H4 (cell line): ENCODE data around the gene SUSD1. TPM values are rescaled to one million over a fixed set of nuclear protein-coding genes. Genes with fewer than 3 reads are reported as not detected.
"Not testable (repeated sequence)": the region's sequence is repeated elsewhere in the genome, so short reads cannot be mapped to it uniquely, and the experiment has no call there.

Source experiments
- DNase-seq: peaks from one replicate; pipeline ENCODE4 v3.0.0-alpha.2; 2015; ENCODE audit warnings: low spot score
- total RNA-seq: library from RNA; depleted of rRNA; stranded (reverse); fragments of >200 nt; shearing (Covaris generic); gene quantifications from 2 replicates; pipeline ENCODE4 v1.2.3, GENCODE V29; 2014; rRNA removed

SUSD1 gene
- 0.89 and 1.8 TPM in 2 replicates for total RNA-seq

DNA sequence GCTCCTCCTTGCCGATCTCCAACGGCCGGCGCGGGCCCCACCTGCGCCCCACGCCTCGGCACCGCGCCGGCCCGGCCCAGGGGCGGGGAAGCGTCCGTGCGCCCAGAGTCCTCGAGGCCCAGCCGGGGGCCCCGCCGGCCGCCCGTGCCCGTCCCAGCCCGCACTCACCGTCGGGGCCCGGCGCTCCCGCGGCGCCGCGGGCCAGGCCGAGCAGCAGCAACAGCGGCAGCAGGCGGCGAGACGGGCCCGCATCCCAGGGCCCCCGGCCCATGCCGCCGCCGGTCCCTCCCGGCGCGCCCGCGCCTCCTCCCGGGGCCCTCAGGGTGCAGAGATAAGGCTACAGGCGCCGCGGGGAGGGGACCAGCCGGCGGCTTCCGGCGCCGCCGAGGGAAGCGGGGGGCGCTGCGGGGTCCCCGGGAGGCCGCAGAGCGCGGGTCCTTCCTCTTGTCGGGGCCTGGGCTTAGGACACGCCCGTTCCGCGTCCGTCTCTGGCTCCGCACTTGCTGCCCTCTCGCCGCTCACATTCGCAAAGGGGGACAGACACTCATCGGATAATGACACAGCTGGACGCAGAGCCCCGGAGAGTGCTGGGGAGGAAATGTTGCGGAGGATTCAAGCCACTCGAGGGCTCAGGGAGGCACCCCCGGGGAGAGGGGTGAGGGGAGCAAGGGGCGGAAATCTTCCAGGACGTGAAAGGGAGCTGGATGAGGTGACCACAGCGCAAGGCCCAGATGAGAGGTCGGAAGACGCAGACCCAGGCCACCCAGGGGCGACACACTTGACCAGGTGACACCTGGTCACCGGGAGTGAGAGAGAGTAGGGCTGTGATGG lies at the start of gene SUSD1:
Gene SUSD1 (minus strand): TSS at position 333 of the 831 bp plus-strand sequence. CDS start 62 bp downstream, at position 271.
- no peak for DNase-seq

DNA sequence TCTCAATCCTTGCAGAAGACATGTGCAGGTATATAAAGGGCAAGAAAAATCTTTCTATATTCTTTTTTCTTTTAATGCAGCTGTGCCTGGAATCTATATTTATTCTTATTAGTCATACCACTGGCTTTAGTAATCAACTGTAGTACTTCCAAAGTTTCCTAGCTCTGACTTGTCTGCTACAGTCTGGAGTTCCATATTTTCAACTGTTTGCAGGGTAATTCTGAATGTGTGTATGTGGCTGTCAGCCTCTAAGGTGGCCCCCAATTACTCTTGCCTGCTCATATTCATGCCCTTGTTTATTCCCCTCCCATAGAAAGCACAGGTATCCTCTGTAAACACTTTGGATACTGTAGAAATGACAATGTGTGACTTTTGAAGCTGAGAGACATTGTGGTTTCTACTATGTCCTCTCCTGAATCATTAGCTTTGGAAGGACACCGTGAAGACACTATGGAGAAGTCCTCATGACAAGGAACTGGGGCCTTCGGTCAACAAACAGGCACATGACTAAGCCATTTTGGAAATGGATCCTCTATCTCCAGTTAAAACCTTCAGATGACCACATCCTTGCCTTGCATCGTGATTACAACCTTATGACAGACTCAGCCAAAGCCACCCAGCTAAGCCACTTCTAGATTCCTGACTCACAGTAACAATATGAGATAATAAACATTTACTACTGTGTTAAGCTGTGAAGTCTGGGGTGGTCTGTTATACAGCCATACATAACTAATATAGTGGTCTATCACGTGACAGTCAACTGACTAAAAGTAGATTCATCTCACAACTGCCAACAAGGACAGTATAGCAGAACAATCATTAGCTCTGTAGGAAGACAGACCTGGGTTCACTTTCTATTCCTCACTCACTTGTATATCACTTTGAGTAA lies 49.5 kb upstream of the SUSD1 start:
- no peak for DNase-seq

DNA sequence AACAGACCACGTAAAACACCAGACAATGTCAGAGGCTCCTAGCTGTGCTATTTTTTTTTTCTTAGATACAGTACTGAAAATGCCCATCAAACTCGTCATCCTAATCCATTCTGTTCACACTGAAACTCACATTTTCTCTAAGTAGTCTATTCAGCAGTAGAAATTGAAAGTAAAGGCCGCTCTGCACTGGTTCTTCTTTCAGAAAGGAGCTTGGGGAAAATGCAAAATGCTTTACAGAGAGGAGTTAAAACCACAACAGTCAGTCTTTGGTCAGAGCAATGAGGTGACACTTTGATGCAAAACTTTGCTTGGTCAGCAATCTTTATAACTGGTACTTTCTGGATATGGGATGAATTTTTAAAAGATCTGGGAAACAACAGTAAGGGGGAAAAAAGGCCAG lies 43.8 kb upstream of the SUSD1 start:
- no peak for DNase-seq

DNA sequence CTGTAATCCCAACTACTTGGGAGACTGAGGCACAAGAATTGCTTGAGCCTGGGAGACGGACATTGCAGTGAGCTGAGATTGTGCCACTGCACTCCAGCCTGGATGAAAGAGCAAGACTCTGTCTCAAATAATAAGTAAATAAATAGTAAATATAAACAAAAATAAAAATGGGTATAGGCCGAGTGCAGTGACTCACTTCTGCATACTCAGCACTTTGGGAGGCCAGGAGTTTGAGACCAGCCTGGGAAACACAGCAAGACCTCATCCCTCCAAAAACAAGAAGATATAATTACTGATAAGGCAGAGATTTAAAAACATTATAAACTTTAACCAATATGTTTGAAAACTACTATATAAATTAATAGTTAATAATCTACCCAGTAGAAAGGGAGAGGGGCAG lies 37.8 kb upstream of the SUSD1 start:
- DNase-seq = no peak

DNA sequence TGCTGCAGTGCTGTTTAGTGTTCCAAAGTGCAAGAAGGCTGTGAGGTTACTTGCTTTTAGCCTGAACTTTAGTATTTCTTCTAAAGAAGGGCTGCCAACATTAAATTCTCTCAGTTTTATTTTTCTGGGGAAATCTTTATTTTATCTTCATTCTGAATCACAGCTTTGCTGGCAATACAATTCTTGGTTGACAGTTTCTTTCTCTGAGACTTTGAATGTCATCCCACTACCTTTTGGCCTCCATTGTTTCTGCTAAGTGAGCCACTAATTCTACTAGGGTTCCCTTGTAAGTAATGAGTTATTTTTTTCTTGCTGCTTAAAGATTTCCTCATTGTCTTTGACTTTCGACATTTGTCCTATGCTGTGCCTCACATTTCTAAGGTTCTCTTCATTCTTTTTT lies 32.4 kb upstream of the SUSD1 start:
- no peak for DNase-seq

DNA sequence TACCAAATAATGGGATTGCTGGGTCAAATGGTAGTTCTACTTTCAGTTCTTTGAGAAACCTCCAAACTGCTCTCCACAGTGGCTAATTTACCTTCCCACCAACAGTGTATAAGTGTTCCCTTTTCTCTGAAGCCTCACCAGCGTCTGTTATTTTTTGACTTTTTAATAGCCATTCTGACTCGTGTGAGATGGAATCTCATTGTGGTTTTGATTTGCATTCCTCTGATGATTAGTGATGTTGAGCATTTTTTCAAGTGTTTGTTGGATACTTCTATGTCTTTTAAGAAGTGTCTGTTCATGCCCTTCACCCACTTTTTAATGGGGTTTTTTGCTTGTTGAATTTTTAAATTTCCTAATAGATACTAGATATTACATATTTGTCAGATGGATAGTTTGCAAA lies 28.4 kb upstream of the SUSD1 start:
- DNase-seq = no peak

DNA sequence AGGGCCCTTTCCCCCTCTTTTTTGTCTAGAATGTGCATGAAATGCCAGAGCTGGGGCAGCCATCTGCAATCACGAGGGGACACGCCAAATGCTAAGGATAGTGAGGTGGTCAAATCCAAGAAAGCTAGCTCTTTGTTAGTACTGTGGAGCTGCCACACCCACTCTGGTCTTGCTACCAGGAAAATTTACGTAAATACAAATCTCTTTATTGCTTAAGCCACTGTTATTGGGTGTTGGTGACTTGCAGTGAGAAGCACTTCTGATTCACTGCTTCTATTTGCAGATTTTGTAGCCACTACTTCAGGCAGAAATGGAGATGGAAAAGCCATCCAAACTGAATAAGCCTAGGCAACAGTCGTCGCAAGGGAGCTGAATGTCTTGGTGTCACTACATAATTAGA lies 25.6 kb upstream of the SUSD1 start:
- DNase-seq = no peak

DNA sequence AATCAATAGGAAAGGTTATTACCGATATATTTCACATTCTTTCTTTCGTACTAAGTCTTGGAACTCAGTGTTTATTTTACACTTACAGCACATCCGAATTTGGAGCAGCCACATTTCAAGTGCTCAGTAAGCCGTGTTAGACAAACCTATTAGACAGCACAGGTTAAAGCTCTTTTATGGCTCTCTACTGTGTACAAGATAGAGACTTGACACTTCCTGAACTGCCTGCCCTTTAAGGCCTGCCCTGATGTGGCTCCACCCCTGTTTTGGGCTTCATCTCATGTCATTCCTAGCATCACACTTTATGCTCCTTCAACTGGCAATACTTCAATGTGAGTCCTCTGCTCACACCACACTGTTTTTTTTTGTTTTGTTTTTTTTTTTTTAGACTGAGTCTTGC lies 23.5 kb upstream of the SUSD1 start:
- DNase-seq = no peak

DNA sequence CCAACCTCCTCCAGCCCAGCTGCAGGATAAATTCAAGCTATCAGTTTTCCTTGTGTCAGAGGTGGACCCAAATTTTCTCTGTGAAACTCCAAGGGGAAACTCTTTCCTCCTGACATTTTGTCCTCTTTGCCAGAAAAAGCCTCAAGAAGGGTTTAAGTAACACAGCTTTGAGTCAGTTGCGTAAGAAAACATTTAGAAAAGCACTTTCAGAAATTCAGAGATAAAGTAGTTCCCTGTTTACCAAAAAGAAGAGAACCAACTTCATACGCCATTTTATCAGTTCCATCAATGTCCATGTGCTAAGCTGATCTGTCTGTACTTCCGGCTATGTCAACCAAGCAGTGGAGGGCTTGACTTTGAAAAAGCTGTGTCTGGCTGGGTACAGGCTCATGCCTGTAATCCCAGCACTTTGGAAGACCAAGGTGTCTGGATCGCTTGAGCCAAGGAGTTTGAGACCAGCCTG lies 19.9 kb upstream of the SUSD1 start:
- no peak for DNase-seq

DNA sequence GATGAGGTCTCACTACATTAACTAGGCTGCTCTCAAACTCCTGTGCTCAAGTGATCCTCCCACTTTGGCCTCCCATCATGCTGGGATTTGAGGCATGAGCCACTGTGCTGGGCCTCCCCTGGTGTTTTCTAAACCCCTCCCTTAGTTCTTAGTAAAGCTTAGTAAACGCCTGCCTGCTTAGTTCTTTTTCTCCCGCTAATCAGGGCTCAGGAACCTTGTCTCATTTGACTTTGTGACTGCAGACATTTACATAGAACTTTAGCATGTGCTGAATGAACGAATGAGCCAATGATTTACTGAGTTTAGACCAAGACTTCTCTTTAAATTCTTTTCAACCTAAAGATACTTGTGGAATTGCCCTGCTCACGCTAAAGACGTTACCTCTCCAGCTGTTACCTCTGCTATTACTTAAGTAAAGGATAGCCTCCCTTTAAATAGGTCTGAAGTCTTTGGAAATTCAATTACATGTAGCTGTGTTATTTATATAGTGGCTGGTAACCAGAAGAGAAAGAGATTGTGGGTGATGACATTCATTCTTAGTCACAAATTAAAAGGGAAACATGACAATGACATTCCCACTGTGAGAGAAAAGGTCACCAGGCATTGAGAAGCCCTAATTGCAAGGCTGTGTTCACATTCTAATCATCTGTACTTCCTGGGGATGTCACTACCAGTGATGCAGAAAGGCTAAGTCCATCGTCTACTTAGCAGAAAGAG lies 18.6 kb upstream of the SUSD1 start:
- DNase-seq = no peak

DNA sequence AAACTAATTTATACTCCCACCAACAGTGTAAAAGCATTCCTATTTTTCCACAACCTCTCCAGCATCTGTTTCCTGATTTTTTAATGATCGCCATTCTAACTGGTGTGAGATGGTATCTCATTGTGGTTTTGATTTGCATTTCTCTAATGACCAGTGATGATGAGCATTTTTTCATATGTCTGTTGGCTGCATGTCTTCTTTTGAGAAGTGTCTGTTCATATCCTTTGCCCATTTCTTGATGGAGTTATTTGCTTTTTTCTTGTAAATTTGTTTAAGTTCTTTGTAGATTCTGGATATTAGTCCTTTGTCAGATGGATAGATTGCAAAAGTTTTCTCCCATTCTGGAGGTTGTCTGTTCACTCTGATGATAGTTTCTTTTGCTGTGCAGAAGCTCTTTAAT lies 15.2 kb upstream of the SUSD1 start:
- not testable (repeated sequence) for DNase-seq

DNA sequence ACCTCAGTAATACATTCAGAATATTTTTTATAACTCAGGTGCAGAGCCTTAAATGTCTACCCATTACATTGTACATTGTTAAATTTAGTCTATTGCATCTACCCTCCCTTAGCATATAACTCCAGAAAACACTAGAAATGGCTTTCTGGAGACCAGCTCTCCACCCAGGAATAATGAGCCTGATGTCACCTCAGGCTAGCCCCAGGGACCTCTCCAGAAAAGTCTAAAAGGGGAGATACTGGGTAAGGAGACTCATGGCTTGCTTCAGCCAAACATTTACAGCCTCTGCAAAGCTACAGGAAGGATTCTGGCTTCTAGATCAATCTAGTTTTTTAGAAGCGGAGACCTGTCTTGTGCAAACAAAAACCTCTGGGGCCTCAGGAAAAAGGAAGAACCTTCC lies 13.8 kb upstream of the SUSD1 start:
- DNase-seq = no peak

DNA sequence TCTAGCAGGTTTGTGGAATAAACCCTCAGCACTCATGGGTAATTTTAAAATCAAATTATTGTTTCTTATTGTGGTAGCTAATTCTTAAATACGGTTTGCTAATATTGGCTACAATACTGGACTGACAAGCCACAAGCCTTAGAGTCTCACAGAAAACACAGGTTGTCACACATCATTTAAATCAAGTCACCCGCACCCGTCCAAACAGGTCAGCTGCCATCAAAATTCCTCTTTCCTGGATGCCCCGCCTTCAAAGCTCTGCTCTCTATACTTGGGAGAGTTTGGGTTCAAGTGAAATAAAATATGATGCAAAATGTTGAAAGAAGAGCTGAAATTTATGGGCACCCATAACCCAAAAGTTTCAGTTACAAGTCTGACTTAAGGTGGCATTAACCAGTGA lies 12.3 kb upstream of the SUSD1 start:
- DNase-seq = no peak

DNA sequence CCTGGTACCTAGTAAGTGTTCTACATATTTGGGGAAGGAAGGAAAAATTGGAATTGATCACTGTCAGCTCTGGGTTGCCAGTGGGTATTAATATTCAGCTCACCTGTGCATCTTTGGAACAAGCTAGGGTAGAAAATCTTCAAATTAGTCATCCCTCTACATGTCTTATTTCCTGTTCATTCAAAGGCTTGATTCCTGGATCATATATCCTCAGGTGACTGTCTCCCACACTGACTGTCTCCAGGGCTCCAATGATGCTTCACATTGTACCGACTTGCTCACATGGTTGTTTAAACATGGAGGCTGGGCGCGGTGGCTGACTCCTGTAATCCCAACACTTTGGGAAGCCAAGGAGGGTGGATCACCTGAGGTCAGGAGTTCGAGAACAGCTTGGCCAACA lies 11.6 kb upstream of the SUSD1 start:
- no peak for DNase-seq

DNA sequence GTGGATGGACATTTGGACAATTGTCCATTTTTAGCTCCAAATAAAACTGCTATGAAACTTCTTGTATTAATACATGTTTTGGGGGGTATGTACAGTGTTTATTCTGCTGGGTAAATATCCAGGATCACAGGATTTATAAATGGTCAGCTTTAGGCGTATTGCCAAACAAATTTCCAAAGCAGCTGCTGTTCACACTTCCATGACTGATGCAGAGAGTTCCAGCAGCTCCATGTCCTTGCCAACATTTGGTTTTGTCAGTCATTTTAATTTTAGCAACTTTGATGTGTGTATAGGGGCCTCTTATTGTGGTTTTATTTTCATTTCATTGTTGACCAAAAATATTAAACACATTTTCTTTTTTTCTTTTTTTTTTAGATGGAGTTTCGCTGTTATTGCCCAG lies 9.8 kb upstream of the SUSD1 start:
- DNase-seq = no peak

DNA sequence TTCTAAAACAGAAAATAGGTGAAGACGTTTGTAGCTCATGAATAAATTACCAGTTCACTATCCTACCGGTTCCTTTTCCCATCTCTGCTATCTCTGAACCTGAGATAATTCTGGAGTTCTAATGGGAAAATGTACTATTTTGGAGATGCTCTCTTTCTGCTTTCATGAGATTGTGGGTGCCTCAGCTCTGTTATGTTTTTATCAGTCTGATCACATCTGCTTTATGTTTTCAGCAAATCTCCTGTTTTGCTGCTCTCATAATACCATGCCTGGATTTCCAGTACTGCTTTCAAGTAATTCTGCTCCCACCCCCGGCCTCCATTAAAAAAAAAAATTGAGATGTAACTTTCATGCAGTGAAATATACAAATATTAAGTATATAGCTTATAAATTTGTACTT lies 9.1 kb upstream of the SUSD1 start:
- DNase-seq = no peak

DNA sequence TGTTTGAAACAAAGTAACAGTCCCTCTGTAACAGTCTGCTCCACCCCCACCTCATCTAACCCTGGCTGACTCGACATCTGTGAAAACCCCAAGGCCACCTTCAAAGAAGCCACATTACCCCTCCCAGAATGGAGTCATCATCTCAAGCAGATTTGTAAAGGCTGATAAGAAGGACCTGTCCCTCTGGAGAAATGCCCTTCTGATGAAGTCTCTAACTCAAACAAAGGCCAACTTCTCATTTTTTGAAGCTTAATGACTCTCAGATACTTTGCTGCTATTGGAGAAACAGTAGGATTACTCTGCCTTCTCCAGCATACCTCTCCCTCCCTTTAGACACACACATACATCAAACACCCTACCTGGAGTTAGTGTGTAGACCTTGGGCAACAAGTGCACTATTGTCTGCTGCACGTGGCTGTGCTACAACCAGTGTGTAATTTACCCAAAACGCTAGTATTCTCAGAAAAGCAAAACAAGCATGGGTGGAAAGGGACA lies 5.3 kb upstream of the SUSD1 start:
- peak; percentile 86 for DNase-seq

DNA sequence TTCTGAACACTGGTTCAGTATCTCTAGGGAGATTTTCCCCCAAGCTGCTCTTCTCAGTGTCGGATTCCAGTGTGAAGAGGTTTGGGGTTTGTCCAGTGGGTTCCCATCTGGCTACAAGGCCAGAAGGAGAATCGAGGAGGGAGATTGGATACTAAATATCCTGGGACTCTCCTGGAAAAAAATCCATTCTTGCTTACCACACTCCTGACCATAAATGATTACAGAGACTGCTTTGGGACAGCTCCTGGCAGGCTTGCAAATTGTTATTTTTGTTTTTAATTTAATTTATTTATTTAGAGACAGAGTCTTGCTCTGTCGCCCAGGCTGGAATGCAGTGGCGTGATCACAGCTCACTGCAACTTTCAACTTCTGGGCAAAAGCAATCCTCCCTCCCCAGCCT lies 4.7 kb upstream of the SUSD1 start:
- DNase-seq = peak; percentile 71

DNA sequence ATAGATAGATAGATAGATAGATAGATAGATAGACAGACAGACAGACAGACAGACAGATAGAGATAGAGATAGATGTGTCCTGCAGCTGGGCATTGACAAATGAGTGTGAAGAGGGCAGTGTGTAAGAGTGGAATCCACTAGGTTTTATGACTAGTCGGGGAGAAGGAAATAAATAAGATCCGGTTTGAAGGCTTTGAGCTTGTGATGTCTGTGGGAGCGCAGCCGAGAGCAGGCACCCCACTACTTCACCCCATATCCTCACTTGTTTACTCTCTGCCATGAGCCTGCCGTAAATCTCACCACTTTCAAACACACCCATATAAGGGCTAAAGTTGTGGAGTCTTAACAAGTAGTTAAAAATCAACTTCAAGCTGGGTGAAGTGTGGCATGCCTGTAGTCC lies 1.4 kb upstream of the SUSD1 start:
- DNase-seq = no peak

DNA sequence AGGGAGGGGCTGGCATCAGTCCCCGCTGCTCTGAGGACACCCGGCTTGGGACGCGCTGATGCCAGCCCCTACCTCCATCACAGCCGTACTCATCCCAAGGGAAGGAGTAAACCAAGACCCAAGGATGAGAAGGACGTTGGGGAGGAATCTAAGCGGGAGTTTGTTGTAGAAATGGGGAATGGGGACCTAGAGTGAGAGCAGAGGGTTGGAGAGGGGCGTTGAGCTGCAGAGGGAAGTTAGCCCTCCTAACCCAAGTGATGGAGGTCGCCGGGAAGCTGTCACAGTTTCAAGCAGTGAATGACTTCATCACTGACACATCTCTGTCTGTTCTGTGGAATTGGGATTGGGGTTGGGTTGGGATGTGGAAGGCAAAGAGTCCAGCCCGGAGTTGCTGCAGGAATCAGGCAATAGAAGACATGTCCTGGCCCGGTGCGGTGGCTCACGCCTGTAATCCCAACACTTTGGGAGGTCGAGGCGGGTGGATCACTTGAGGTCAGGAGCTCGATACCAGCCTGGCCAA lies 759 bp upstream of the SUSD1 start:
- DNase-seq = no peak

DNA sequence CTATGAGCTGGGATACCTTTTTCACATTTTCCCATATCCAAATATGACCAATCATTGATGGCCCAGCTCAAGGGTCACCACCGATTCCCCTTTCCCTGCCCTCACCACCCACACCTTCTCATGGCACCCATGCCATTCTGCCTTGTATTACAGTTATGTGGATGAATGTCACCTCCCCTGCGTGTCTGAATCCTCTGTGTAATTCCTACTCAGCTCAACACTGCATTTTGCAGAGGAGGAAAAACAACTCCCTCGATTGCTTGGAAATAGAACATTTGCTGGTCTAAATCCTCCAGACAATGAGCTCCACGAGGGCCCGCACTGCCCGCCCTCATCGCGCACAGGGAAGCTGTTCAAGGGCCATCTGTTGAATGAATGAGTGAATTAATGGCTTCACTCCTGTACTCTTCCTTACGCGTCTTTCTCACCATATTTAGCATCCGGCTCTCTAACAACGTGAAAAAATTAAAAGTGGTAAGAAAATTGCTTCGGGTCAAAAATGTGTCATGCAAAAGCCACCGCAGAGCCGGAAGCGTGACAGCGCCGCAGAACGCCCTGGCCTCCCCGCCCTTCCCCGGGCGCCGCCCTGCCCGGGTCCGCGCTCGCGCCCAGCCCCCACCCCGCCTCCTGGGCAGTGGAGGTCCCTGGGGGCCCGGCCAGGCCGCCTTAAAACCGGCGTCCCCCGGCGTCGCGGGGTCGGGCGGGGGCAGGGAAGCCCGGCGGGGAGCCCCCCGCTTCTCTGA lies 704 bp downstream of the SUSD1 start:
- peak; percentile 60 for DNase-seq
